Breast epithelium (tissue), 3 donors: ENCODE measurements around the gene PLXNA2.

Source experiments
- POLR2A ChIP-seq: fragments of 450-650 bp; IDR thresholded peaks from one replicate; pipeline ENCODE4 v1.6.1; 2016; ENCODE audit warnings: antibody characterized with exemption, mild to moderate bottlenecking, moderate library complexity
- POLR2AphosphoS5 ChIP-seq, 3 donors: sonication (generic); formaldehyde crosslinking; IDR thresholded peaks; one replicate each; pipeline ENCODE4 v1.6.1; 2017; ENCODE audit warnings: antibody characterized with exemption in 3 of 3
- TF ChIP-seq, protein P1 (sequence below), 3 donors: fragments of 450-650 bp; IDR thresholded peaks; one replicate each; pipeline ENCODE4 v1.5.1; 2016 to 2017; ENCODE audit warnings: antibody characterized with exemption in 3 of 3, mild to moderate bottlenecking in 3 of 3, moderate library complexity in 3 of 3

DNA sequence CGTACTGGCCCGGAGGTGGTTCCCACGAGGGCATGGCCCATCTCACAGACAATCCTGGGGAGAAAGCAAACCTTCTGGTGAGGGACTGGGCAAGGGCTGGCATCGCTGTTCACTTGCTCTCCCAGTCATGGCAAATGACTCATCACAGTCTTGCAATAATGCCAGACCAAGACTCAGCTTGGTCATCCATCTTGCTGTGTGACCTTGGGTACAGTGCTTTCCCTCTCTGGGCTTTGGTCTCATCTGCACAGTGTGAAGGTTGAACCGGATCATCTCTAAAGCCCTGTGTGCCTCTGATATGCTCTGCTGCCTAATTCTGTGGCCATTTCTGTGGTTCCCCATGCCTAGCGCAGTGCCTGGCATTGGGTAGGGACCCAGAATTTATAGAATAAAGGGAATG, 189.7 kb downstream of the PLXNA2 start:
- TF ChIP-seq POLR2AphosphoS5 (IDR thresholded peaks at IDR 0.05) (no peak), POLR2A (no peak)
- TF ChIP-seq, protein P1, sequence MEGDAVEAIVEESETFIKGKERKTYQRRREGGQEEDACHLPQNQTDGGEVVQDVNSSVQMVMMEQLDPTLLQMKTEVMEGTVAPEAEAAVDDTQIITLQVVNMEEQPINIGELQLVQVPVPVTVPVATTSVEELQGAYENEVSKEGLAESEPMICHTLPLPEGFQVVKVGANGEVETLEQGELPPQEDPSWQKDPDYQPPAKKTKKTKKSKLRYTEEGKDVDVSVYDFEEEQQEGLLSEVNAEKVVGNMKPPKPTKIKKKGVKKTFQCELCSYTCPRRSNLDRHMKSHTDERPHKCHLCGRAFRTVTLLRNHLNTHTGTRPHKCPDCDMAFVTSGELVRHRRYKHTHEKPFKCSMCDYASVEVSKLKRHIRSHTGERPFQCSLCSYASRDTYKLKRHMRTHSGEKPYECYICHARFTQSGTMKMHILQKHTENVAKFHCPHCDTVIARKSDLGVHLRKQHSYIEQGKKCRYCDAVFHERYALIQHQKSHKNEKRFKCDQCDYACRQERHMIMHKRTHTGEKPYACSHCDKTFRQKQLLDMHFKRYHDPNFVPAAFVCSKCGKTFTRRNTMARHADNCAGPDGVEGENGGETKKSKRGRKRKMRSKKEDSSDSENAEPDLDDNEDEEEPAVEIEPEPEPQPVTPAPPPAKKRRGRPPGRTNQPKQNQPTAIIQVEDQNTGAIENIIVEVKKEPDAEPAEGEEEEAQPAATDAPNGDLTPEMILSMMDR (IDR thresholded peaks at IDR 0.05) = no peak
